Measurements from ENCODE around the gene NR0B1.

The NR0B1 gene, protein sequence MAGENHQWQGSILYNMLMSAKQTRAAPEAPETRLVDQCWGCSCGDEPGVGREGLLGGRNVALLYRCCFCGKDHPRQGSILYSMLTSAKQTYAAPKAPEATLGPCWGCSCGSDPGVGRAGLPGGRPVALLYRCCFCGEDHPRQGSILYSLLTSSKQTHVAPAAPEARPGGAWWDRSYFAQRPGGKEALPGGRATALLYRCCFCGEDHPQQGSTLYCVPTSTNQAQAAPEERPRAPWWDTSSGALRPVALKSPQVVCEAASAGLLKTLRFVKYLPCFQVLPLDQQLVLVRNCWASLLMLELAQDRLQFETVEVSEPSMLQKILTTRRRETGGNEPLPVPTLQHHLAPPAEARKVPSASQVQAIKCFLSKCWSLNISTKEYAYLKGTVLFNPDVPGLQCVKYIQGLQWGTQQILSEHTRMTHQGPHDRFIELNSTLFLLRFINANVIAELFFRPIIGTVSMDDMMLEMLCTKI

DNA sequence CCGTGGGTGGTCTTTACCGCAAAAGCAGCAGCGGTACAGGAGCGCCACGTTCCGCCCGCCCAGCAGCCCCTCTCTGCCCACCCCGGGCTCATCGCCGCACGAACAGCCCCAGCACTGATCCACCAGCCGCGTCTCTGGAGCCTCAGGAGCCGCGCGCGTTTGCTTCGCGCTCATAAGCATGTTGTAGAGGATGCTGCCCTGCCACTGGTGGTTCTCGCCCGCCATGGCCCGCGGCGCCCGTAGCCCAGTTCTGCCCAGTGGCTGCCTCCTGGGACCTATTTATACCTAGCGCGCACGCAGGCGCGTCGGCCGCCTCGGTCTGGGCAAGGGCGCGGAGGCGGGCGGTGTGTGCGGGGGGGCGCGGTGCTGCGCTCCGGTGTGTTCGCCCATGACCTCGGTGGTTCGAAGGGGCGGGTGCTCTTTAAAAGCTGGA lies at the start of gene NR0B1:
Gene NR0B1, minus strand, starts transcription at position 252 of the 433 bp plus-strand sequence. Its CDS starts 27 bp downstream, at position 225.
- DNase-seq (ENCODE audit: low read depth, low spot score), result peak; percentile 34

DNA sequence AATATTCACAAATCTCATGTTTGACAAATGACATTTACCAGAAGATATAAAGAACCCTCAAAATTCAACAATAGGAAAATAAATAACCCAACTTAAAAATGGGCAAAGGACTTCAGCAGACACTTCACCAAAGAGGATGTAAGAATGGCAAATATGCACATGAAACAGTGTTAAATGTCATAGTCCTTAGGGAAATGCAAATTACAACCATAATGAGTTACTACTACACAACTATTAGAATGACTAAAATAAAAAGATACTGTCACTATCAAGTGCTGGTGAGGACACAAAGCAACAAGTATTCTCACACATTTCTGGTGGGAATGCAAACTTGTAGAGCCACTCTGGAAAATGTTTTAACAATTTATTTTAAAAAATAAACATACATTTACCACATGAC lies 40.8 kb upstream of the NR0B1 start:
- no peak for DNase-seq (ENCODE audit: low read depth, low spot score)

DNA sequence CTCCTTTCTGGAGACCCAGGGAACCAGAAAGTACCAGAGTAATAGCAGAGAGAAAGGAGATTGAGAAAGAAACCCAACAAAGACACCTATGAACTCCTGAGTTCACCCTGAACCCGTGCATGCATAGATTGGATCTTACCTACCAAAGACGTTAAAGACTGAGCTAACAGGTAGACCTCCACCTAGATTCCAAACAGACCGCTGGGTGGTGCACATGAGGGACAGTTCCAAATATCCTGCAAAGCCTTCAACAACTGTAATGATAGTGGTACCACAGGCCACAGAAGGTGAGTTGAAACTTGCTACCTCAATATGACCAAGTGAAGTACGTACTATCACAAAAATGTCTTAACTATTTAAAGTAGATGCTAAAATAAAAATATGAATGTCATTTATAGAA lies 34.0 kb upstream of the NR0B1 start:
- DNase-seq (ENCODE audit: low read depth, low spot score), result peak; percentile 6

DNA sequence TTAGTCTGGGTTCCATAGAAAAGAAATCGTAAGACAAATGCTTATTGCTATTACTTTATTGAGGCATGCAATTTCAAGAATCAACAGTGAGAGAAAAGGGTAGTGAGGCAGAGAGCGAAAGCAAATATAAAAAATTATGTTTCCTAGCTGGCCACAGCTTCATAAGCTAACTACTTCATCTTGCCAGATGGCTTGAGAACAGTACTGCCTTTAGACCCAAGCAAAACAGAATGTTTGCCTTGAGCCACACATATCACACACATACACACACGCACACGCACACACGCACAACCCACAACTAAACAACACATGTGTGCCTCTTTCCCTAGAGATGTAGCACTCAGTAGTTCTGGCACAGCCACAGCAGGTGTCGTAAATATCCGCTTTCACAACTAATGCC lies 31.6 kb upstream of the NR0B1 start:
- DNase-seq (ENCODE audit: low read depth, low spot score), result no peak

DNA sequence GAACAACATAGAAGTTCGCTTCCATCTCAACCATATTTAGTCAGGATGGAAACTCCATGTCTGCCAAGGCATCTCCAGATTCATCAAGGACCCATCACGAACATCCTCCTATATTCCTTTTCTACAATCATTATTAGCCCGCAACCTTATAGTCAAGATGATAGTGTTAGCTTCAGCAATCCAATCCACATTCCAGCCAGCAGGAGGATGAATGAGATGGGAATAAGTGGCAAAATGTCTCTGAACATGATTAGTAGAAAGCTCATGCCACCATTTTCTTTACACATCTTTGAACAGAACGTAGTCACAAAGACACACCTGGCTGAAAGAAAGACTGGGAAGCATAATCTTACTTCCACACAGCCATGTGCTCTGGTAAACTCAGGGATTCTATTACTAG lies 18.6 kb upstream of the NR0B1 start:
- no peak for DNase-seq (ENCODE audit: low read depth, low spot score)

DNA sequence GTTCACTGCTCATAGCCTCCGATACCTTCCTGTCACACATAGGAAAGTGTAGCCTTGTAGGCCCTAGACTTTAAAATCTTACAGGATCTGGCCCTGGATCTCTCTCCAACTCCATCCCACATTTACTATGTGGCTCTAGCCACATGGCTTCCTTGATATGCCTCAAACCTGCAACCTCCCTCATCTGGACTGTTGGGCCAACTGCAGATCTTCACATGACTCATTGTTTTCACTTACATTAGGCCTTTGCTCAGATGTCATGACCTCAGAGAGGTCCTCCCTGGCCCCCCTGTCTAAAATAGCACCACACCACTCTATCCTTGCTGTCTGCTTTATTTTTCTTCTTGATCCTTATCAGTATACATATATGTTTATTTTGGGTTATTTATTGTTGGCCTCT lies 8.1 kb upstream of the NR0B1 start:
- DNase-seq (ENCODE audit: low read depth, low spot score), result no peak

DNA sequence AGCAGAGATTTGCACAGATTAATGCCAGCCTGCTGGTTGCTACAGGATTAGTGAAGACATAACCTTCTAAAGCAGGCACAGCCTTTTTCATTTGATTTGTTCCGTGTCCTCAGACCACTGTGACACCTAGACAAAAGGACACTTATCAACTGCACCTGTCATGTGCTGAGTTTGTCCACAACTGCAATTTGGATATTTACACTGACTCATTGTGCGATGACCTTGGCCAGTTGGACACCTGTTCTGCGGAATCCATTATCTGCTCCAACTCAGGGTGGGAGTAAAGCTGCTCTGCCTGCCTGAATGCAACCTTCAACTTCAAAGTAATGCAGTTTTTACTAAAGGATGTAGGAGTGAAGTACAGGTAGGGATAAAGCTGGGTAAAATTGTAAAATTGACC lies 4.1 kb upstream of the NR0B1 start:
- DNase-seq (ENCODE audit: low read depth, low spot score), result no peak

DNA sequence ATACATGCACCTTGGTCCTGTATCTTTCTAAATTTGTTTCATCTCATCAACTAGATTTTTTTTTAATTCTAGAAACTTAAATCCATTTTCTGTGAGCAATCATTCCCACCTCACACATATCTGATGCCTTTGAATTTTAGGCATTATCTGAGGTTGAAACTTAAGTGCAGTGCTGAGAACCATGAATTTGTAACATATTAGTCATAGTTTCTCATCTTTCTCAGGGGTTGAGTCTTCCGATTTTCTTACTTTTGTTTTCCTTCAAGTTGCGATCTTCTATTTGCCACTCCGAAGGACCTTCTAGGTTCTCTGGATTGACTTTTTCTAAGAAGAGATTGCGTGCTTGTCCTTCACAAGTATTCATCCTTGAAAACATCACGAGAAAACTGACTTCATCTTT lies 3.7 kb upstream of the NR0B1 start:
- no peak for DNase-seq (ENCODE audit: low read depth, low spot score)

DNA sequence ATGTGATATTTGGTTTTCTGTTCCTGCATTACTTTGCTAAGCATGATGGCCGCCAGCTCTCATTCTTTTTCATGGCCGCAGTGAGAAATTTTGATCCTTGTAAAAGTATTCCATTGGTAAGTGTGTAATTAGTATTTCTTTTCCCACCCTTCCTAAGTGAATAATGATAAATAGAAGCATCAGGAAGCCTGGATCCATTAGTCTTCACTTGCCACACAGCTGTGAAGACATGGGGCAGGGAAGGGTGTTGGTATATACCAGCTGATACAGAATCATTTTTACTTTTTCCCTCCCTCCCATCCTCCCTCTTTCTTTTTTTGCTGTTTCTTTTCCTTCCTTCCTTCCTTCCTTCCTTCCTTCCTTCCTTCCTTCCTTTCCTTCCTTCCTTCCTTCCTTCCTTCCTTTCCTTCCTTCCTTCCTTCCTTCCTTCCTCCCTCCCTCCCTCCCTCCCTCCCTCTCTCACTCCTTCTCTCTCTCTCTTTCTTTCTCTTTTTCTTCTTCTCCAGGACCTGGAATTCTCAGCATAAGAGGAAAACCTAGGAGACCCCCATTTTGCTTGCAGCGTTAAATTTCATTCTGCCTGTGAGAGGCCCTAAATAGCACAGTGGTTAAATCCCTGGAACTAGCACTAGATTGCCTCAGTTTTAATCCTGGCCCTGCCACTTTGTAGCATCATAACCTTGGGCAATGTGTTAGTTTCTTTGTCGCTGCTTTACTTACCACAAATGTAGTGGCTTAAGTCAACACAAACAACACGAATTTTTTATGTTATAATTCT lies 1.4 kb upstream of the NR0B1 start:
- DNase-seq (ENCODE audit: low read depth, low spot score), result no peak

DNA sequence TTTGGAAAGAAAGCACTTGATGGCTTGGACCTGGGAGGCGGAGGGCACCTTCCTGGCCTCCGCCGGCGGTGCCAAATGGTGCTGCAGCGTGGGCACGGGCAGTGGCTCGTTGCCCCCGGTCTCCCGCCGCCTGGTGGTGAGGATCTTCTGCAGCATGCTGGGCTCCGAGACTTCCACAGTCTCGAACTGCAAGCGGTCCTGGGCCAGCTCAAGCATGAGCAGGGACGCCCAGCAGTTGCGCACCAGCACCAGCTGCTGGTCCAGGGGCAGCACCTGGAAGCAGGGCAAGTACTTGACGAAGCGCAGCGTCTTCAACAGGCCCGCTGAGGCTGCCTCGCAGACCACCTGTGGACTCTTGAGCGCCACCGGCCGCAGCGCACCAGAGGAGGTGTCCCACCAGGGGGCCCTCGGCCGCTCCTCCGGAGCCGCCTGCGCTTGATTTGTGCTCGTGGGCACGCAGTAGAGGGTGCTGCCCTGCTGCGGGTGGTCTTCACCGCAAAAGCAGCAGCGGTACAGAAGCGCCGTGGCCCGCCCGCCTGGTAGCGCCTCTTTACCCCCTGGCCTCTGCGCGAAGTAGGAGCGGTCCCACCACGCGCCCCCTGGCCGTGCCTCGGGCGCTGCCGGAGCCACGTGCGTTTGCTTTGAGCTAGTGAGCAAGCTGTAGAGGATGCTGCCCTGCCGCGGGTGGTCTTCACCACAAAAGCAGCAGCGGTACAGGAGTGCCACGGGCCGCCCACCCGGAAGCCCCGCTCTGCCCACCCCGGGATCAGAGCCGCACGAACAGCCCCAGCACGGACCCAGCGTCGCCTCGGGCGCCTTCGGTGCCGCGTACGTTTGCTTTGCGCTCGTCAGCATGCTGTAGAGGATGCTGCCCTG lies 689 bp downstream of the NR0B1 start:
- DNase-seq (ENCODE audit: low read depth, low spot score), result peak; percentile 75

DNA sequence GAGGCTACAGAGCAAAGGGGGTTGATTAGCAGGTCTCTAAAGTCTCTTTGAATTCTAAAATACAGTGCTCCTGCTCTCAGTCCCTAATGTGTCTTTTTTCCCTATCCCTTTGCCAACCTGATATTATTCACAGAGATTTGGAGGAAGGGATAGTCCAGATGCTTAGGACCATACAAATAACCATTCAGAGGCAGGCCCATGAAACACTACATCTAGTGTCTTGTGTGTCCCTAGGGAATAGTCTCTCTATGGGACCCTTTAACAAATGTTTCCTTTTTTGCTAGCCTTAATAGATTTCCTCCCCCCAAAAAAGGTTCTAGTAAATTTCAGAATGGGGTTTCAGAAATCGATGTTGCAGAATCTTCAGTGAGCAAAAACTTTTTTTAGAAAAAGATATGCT lies 1.7 kb downstream of the NR0B1 start:
- DNase-seq (ENCODE audit: low read depth, low spot score), result no peak

DNA sequence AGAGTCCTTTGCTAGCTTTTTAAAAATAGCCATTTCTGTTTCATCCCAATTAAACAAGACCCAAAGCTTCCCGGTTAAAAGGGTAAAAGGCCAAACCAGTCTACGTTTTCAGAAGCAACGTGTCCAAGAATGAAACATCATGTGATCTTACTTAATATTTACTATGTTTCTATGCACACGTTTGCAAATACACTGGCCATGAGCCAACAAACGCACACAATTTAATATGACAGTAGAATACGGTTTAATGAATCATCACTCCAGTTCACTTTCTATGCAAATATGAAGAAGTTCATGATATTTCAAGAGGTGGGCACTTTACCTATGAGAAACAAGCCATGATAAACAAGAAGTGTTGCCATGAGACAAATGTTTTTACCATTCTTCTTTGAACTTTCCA lies 4.3 kb downstream of the NR0B1 start:
- DNase-seq (ENCODE audit: low read depth, low spot score), result no peak

DNA sequence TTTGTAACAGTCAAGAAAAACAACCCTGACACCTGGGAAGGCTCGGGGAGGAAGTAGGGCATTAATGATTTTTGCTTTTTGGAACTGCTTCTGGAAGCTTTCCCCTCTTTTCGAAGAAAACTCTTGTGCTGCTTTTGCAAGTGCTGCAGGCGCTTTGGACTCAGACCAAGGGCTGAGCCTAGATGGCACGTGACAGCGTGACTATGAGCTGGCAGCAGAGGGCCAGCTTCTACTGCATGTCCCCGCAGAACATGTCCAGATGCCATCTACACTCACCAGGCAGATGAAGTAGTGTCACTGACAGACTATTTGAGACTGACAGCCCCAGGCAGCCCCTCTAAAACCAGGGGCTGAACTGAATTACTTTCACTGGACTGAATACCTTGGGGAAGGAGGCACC lies 6.2 kb downstream of the NR0B1 start:
- DNase-seq (ENCODE audit: low read depth, low spot score), result peak; percentile 17

DNA sequence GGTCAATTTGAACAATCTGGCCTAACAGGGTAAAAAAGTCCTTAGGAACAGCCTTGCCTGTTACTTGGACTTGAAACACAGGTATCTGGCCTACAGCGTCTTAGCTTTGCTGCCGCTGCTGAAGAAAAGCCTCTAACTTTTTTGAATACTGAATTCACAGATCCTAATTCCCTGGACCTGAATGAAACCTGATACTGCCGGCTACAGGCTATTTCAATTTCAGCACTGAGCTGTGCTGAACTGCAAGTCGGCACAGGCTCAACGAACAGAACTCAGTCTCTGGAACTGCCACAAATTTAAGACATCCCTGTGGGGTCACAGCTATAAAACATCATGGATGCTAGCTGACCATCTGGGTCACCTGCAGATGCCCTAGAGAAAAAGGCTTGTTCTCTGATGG lies 7.2 kb downstream of the NR0B1 start:
- DNase-seq (ENCODE audit: low read depth, low spot score), result peak; percentile 22

DNA sequence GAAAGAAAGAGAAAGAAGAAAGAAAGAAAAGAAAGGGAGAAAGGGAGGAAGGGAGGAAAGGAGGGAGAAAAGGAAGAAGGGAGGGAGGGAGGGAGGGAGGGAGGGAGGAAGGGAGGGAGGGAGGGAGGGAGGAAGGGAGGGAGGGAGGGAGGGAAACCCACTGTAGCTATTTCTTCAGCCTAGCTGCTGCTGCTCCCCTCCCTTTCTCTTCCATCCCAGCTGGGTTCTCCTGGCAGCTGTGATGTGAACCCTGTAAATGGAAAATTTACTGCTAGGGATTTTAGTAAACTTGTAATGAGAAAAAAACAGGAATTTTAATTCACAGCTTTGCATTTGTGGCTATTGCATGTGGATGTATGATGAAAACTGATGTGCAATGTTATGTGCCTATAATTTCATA lies 8.0 kb downstream of the NR0B1 start:
- DNase-seq (ENCODE audit: low read depth, low spot score), result no peak

DNA sequence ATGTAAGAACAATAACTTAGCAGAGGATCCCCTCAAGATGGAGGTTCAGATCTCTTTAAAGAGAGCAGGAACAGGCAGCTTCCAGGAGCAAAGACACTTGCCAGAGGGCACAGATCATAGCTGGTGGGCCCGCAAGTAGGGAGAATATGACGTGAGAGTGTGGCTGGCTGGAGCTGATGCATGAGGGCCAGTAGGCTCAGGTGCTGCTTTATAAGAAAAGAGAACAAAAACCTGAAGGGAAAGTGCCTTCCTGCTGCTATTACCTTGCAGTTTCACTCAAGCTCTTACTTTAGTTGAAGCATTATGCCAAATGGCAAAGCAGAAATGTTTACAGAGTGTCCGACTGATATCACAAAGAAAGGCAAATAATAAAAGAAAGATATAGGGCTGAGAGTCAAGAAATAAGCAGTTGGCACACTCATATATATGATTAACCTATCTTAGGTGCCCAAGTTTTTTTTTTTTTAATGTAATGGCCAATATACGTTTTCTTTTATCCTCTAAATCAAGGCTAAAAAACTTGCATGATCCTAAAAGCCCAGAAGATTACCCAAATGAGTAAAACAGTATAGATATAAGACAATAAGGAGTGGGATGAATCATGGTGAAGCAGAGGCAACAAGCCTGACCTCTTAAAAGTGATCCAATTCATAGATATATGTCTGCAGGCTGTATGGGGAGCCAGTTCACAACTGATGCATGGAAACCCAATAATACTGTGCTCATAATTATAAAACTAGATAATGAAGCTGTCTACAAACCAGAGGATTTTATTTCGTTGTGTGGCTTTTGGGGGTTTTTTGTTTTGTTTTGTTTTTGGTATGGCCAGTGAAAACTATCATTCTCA lies 12.6 kb downstream of the NR0B1 start:
- no peak for DNase-seq (ENCODE audit: low read depth, low spot score)

DNA sequence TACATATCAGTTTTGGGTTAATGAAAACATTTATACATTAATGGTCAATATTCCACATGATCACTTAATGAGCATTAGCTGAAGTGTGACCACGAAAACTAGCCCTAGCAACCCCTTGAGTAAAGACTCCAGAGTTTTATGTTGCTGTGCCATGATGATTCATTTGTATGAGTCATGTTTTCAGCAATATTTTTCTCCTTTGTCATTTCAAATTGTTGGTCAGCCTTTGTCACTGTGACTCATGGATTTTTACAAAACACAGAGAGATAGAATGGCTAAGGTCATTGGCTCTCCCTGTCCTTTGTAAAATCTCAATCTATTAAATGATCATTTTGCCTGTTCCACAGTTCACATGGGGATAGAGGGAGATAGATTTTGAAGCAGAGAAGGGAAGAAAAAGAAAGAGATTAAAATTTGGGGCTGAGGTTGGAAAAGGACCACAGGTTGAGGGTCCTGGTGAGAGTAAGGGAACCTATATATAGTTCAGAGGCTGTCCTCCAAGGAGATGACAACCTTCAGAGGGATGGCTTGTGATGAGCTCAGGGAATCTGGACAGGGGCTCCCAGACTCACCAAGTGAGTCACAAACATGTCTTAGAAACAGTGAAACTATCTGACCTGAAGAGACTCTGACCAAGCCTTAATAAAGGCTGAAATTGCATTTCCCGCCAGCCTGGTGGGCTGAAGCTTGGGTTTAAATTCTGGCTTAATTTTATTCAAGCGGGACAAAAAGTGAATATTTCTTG lies 25.6 kb downstream of the NR0B1 start:
- no peak for DNase-seq (ENCODE audit: low read depth, low spot score)

DNA sequence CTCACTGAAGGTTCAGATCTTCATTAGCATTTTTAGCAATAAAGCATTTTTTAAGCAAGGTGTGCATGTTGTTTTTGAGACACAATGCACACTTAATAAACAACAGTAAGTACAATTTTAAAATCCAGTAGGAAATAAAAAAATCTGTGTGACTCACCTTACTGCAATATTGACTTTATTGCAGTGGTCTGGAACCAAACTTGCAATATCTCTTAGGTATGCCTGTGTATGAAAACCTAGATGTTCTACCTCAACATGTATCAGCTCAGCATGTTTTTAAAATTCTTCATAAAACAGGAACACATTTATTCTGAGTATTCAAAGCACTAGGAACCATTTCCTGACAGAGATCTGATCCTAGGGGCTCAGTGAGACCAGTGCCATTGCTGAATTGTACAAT lies 26.7 kb downstream of the NR0B1 start:
- no peak for DNase-seq (ENCODE audit: low read depth, low spot score)

DNA sequence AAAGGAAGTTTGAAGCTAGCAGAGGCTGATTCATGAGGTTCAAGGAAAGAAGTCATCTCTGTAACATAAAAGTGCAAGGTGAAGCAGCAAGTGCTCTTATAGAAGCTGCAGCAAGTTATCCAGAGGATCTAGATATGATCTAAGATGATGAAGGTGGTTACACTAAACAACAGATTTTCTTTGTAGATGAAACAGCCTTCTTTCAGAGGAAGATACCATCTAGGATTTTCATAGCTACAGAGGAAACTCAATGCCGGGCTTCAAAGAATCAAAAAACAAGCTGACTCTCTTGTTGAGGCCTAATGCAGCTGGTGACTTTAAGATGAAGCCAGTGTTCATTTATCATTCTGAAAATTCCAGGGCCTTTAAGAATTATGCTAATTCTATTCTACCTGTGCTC lies 28.8 kb downstream of the NR0B1 start:
- DNase-seq (ENCODE audit: low read depth, low spot score), result no peak

DNA sequence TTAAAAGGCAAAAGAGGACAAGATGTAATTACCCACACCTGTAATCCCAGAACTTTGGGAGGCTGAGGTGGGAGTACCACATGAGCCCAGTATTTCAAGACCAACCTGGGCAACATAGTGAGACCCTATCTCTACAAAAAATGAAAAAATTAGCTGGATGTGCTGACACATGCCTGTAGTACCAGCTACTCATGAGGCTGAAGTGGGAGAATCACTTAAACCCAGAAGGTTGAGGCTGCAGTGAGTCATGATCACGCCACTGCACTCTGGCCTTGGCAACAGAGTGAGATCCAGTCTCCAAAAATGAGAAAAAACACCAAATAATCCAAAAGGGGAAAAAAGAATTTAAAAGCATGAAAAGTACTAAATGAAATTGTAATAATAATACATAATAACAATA lies 30.8 kb downstream of the NR0B1 start:
- no peak for DNase-seq (ENCODE audit: low read depth, low spot score)
